HG03378 (cell line): ENCODE results near the gene GATB.

Experiments used
- ATAC-seq: cut with Tn5 transposase; IDR thresholded peaks from one replicate; pipeline ENCODE4 v1.9.1; 2021; ENCODE audit warnings: mild to moderate bottlenecking, moderate library complexity; ENCODE audit not compliant: unreplicated experiment

GATB gene

DNA sequence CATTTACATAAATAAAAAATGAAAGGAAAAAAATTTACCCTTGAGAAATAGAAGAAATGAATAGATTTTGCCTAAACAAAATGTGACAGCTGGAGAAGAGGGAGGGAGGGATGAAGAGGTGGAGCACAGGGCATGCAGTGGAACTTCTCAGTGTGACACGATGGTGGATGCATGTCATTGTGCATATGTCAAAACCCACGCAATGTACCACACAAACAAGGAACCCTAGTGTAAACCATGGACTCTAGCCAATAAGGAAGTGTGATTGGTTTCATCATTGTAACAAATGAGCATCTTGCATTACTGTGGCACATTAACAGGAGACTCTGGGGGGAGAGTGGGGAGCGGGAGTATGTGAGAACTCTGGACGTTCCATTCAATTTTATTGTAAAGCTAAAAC lies 58.6 kb downstream of the GATB start:
- no peak for ATAC-seq

DNA sequence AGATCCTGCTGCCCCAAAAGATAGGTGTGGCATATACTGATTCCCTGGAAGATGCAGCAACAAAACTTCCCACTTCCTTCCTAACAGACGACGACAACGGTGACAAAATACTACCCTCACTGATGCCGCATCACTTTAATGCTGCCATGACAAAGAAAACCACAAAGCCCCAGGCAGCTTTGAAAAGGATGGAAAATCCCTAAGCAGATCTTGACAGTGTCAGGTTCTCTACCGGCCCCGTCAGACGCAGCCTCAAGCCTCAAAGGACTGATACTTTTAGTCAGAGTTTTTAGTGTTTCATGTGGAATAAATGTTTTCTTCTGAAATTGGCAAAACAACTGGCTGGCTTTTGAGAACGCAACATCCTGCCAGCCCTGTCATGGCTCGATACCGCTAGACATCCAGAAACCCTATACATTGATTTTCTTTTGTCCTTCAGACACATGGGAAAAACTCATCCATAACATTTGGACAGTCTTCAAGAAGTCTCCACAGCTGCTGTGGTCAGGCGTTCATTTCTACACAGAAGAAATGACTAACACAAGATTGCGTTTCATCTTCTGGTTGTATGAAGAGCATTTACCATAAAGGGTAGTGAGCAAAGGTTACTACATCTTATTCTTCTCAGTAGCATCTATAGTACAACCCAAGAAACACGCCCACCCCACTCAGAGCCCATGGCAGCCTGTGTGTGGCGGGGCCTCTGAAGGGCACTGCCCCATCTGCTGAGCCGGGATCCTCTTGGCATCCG lies 60.1 kb downstream of the GATB start:
- no peak for ATAC-seq

DNA sequence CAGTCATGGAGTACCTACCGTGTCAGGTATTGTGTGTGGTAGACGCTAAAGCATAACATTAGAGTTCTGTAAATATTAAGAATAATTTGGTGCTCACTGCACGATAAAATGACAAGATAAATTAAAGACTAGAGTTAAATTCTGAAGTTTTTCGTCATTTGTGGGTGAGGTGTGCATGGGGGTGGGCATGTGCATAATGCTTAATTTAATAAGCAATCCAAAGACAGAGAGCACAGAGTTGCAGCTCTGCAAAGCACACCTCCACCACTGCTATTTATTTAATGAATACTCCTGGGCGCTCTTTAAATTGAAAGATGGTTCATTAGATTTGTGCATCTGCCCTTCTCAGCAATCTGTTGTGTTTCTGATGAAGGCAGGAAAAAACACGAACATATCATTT lies 62.6 kb downstream of the GATB start:
- ATAC-seq: no peak

DNA sequence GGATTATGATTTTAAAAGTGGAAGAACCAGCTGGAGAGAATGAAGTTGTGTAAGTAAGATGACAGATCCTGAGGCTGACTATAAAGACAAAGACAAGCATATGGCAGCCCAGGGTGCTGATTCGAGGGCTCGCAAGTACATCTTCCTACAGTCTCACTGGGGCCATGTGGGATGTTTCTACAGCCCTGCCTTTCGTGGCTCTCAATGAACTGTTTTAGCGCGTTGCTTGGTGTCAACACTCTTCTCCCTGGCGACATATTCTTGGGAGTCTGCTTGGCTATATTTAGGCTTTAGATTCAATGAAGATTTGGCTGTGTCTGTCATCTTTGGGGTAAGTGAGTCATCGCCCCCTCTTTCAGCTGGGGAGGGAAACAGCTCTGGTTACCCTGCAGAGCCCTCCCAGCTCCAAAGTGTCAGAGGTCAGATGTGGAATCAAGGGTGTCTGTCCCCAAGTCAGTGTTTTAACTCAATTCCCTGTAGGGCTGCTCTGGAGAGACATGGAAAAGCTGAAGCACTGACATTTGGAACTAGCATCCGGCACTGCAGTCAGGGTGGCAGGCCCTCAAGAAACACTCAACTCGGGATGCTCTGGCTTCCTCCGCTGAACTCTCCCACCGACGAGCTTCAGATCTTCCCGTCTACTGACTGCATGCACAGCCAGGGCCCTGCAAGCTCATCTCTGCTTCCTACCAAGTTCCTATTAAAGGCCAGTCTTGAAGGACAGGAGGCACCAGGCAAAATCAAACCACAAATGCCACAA lies 65.7 kb downstream of the GATB start:
- ATAC-seq: no peak

DNA sequence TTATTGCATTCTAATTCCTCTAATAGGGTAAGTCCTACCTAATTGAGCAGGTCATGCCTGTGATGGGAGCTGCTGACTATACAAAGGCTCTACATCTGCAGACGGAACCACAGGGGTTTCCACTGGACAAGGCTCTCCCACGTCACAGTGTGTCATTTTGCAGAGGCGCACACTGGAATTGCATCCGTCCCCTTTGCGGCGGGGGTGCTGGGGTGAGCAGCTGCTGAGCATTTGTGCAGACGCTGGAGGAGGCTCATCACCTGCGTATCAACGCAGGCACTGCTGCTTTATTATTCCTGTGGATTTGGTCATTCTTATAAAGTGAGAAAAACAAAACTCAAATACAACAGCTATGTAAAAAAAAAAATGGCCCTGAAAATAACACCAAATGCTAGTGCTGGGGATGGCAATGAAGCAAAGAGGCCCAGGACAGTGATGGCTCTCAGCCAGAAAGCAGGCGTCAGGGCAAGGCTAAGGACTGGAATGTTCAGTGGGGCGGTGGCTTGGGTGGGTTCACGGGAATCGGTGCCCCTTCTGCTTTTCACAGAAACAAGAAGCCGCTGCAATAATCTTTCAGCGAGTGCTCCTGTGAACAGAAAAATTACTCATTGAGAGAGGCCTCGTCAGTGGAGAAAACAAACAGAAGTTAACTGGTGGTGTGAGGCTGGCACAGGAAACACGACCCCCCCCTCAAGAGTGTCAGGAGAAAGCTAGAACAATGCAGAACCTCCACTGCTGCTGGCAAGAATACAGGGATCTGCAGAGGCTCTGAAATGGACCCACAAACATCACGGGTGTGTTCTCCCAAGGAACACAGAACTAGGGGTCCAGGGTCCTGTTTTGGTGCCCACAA lies 67.8 kb downstream of the GATB start:
- ATAC-seq: no peak

DNA sequence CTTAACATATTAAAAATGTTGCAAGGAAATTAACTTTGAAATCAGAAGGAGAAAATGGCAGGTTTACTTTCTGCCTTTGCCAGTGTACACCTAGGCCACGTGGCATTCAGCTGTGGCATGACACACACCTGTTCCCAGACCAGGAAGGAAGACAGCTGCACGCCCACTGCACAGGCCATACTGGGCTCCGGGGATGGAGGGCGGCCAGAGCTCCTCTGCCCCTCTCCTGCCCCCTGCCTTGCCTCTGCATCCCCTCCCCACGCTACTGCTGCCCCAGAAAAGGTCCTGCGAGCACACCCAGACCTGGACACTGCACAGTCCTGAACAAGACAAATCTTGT lies 68.4 kb downstream of the GATB start:
- no peak for ATAC-seq

DNA sequence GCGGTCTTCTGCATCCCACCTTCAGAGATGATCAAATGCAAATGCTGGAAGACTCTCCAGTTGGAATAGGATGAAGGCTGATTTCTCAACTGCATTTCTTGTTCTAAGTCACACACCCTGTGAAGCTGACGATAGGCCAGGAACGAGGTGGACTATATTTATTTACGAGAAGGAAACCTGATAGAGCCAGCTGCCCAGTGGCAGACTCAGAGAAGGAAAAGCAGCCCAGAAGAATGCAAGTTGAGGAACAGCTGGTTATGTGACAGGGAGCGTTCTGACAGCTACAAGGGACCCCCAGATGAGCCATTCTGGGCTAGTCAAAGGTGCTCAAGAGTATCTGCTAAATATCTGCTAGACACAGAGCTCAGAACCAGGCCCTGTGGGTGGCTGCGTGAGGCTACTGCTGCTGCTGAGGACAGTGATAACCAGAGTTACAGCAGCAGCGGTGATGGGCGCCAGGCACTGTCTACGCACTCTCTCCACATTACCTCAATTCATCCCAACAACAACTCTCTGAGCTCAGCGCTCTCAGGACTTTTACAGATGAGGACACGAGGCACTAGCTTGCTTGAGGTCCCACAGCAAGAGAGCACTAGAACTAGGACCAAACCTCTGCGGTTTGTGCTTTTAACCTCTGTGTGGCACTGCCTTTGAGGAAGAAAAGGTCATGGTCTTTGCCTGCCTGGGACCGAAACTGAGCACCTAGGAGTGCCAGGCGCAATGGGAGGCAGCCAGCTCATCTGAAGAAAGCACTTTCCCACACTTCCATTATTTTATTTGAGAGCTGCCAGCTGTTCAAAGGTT lies 69.0 kb downstream of the GATB start:
- ATAC-seq: no peak

DNA sequence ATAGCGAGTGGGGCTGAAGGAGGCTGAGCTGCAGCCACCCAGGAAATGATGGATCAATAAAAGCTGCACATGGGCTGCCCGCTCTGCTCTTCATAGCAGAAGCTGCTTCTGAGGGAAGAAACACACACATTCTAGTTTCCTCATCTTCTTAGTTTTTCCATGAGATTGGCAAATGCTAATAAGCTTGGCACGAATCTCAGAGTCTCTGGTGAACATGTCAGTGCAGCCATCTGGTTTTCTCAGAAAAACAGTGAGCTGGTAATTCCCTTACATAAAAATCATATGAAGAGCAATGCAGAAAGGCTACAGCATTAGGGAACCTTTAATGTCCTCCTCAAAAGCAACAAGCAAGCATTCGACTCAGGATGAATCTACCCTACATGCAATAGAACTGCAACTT lies 69.9 kb downstream of the GATB start:
- no peak for ATAC-seq

DNA sequence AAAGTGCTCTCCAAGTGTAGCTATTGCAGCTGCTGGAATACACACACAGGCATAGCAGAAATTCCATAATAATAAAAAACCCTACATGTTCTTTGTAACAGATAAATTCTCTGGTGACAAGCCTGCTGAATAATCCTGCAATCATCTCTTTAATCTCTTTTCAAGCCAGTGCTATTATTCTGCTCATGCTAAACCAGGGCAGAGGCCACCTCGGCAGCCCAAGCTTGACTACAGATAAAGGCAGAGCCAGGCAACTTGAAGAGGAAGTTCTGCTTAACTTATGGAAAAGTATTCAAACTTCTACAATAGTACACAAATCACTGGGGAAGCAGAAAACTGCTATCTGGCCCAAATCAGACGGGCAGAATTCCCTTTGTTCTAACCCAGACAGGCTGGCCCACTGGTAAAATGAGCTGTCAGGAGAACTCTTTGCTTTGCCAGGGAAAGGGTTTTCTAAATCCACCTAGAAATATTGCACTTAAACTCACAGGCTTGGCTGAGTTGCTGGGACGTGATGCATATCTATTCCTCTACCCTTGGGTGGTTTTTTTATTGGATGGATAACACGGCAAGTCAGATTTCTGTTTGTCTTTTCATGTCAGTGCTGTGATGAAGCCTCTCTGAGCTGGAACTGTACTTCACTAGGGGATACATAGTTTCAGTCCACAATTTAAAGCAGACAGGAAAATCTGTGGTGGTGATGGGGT lies 70.5 kb downstream of the GATB start:
- ATAC-seq: no peak

DNA sequence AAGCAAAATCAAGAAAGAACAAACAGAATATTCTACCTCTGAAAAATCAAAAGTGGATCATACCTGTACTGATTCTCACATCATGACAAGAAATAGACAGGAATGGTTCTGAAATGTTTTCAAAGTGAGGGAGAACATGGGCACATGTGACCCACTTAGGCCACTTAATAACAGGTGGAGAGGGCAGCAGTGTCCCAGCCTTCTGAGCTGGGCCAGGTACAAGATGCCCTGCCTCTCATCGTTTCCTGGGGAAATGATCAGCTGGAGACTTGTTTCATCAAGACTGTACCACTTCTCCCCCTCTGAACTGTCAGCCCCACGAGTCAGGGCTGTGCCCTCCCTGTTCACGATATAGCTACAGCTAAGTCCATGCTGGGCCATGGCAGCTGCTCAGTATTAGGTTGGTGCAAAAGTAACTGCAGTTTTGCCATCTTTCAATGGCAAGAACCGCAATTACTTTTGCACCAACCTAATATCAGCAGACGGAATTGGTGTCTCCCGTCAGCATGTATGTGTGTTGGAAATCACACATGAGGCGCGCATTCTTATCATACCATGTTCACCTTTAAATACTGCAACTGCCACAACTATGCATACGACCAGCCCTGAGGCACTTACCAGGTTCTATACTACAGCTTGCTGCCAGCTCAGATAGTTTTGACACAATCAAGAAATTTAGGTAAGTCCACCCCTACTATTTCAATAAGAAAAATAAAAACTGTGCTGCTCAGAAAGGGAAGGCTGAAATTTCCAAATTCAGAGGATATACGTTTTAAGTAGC lies 71.4 kb downstream of the GATB start:
- no peak for ATAC-seq

DNA sequence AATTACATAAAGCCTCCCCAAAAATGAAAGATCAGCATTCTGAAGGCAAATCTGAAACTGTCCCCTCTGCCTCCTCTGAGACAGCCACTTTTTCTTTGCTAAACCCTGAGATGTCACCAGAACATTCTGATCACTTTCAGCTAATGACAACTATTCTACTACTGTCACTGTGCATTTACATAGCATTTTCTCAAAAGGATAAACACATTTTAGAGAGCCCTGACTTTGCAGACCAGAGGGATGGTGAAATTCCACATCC lies 72.1 kb downstream of the GATB start:
- ATAC-seq: no peak

DNA sequence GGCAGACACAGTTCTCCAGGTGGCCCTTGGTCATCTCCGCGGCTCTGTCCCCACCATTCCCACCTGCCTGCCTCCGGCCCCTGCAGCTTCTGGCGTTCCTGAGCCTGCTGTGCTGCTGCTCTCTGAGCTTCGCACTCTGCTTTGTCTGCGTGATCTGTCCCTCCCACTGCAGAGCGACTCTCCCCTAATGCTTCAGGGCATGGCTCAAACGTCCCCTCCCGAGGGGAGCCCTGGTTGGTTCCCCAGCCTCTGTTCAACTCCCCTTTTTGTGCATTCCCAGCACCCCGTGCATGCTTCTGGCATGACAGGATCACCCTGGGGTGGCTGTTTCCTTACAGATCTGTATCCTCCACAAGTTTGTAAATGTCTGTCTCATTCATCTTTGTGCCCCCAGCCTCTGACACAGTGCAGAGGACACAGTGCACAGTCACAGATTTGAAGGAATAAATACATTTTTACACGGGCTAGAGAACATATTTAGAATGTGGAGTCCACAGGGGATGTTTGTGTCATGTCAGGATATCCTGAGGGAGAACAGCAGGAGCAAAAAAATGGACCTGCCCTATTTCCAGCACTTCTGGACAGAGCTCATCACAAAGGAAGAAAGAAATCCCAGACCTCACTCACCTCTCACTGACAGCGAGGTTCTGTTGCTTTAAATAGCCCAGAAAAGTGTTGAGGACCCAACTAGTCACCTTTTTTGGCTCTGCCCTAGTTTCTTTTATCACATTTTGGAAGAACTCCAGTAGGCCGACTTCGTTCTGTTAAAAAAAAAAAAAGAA lies 72.6 kb downstream of the GATB start:
- no peak for ATAC-seq

DNA sequence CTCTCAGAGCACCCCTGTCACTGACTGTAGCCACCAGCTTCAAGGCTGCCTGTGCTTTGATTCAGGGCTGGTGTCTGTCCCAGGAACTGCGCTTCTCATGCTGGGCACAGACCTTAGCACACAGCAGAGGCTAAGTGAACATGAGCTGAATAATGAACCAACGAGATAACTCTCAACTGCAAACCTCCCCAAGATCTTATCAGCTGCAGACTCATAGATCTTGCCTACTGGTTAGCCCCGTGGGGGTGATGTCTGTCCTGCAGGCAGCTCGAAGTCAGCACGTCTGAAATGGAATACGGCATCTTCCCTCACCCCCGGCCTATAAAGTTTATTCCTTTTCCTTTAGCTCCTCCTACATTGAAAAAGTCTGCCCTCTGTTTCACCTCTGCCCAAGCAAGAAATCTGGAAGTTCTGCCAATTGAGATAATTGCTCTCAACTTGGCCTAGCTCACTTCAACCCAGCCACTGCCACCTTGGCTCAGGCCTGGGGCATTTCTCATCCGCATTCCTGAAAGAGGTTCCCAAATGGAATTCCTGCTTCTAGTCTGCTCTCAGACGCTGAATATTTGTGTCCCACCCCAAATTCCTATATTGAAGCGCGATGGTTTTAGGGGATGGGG lies 73.7 kb downstream of the GATB start:
- no peak for ATAC-seq

DNA sequence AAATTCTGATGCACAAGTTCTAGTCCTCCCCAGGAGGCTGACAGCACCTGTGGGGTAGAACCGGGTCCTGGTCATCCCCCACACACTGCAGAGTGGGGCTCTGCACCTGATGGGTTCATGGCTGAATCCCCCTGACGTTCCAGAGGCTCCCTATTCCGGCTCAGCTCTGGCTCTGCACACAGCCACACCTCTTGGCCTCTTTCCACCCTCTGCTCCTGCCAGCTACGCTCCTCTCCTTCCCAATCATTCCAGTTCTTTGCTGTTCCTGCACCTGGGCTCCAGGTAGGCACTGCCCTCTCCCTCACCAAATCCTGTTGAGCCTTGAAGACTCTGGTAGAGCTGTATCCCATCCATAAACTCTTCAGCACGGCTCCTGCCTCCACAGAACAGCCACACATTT lies 75.5 kb downstream of the GATB start:
- no peak for ATAC-seq

DNA sequence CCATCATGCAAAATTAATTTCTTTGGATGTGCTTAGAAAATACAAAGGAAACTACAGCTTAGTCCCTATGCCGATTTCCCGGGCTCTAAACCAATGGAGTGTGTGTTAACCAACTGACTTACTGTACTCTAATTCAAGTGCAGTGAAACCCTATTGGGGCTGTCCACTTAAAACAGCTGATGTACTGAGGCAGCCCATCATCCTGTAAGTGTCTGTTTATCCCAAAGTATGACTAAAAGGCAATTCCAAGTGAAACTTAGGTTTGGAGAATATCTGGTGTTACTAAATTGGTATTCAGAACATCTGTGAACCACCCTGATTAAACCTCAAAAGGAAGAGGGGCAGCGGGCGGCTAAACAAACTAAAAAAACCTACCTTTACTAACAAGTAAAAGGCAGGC lies 79.7 kb downstream of the GATB start:
- ATAC-seq: no peak

DNA sequence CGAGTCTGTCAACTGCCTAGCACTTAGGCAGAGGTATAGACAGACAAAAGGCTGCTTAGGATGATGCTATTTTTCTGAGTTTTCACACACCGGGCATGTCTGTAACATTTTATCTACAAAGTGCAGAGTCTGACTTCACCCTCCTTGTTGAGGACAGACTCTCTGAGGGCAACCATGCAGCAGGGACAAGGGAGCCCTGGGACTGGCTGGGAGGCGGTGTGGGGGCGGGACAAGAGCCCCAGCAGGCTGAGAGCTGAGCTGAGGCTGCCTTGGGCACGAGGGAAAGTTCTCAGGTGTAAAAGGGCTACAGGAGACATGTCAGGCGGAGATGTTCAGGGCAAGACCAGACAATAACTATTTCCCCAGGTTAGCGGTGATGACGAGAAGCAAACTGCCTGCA lies 81.6 kb downstream of the GATB start:
- no peak for ATAC-seq

DNA sequence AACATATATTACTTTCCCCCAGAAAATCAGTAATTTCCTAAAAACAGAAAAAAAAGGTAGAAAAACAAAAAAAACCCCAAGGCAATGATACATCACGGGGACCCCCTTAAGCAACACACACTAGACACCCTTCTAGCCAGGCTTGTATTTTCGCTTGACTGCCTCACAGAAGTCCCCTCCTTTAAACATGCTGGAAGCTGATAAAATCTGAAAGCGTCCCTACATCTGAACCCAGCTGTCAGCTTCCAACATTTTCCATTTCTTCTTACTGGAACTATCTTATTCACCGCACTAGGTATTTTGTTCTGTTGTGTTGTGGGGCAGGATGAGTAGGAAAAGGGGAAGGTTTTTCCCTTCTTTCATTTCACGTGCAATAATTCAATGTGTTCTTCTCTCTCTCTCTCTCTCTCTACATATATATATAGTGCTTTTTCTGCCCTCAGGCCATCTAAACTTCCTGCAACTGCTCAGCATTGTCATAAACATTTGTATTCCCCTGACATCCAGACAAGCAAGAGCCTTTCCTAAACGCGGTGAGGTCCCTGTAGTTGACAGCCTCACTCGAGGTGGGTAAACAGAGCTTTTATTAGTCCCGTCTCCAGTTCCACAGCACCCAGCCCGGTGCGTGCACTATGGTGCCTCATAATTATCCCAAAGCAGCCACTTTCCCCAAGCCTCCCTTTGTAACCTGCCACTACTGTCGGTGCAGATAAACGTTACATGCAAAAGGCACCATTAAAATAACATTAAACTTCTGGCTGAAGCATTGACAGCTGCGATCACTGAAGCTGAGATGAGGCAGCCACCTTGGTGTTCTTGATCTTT lies 82.5 kb downstream of the GATB start:
- ATAC-seq: no peak

DNA sequence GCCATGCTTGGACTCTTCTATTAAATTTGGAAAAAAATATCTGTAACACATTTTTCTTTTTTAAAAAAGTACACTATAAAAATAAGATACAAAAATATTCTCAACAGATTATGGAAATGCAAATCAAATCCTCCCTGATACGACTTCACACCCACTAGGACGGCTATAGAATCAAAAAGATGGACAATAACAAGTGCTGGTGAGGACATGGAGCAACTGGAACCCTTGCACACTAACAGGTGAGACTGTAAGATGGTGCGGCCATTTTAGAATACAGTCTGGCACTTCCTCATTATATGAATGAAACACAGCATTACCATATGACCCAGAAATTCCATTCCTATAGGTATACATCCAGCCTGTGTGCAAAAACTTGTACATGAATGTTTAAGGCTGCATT lies 83.6 kb downstream of the GATB start:
- no peak for ATAC-seq
